ENCODE measurements around the gene ATG10. TPM values are rescaled to one million over a fixed set of nuclear protein-coding genes. Genes with fewer than 3 reads are reported as not detected.
"Not testable (repeated sequence)": the region's sequence is repeated elsewhere in the genome, so short reads cannot be mapped to it uniquely, and the experiment has no call there.

Gene ATG10
- total RNA-seq, 1 experiment from 2014 or later: 12.2 TPM

GRCh38 chr5:81995407-81995806, 23.6 kb downstream of the ATG10 start:
- H3K27me3 Mint-ChIP-seq (ENCODE audit: low read depth): no peaks in the 10 kb centered on the region
- H3K36me3 Mint-ChIP-seq: peaks cover 52% of the 10 kb centered on the region
- no peak for TF ChIP-seq SP1 (CRISPR knock-in tag; conservative IDR thresholded peaks at IDR 0.05)
- no peak for TF ChIP-seq SOX15 (CRISPR knock-in tag; IDR thresholded peaks at IDR 0.05)
- no peak for TF ChIP-seq NFYB (CRISPR knock-in tag; conservative IDR thresholded peaks at IDR 0.05; ENCODE audit: low read depth)
- no peak for TF ChIP-seq JAZF1 (CRISPR knock-in tag; IDR thresholded peaks at IDR 0.05)
- no peak overlapping the region for H3K27ac Mint-ChIP-seq
- ChIA-PET CTCF (no interaction called here), POLR2A (no interaction called here)
- H3K4me1 Mint-ChIP-seq: no peaks in the 10 kb centered on the region
- H3K9me3 Mint-ChIP-seq: peaks cover 35% of the 10 kb centered on the region
- no peak for DNase-seq (ENCODE audit: low spot score)
- ATAC-seq: no peak
- H3K4me3 Mint-ChIP-seq: no peak overlapping the region

- CTCF ChIA-PET: no interaction called here
- Mint-ChIP-seq H3K36me3 (peaks cover 9% of the 10 kb centered on the region), H3K4me3 (no peak overlapping the region), H3K4me1 (no peaks in the 10 kb centered on the region), H3K27me3 (ENCODE audit: low read depth) (no peaks in the 10 kb centered on the region), H3K9me3 (peaks cover 8% of the 10 kb centered on the region), H3K27ac (no peak overlapping the region)
- DNase-seq (ENCODE audit: low spot score) (no peak), ATAC-seq (no peak)
- TF ChIP-seq MYBL2 (CRISPR knock-in tag; IDR thresholded peaks at IDR 0.05) (no peak), USF1 (CRISPR knock-in tag; IDR thresholded peaks at IDR 0.05) (no peak), ZNF219 (CRISPR knock-in tag; IDR thresholded peaks at IDR 0.05; ENCODE audit: borderline replicate concordance) (no peak), MAX (CRISPR knock-in tag; IDR thresholded peaks at IDR 0.05) (no peak), RORB (CRISPR knock-in tag; IDR thresholded peaks at IDR 0.05) (no peak), TCF7 (CRISPR knock-in tag; IDR thresholded peaks at IDR 0.05; ENCODE audit: low read depth) (no peak), MLX (CRISPR knock-in tag; IDR thresholded peaks at IDR 0.05) (no peak), HMGA2 (CRISPR knock-in tag; IDR thresholded peaks at IDR 0.05) (no peak), ETV6 (CRISPR knock-in tag; IDR thresholded peaks at IDR 0.05) (no peak), NR1H2 (CRISPR knock-in tag; IDR thresholded peaks at IDR 0.05) (no peak), ARID4B (CRISPR knock-in tag; IDR thresholded peaks at IDR 0.05; ENCODE audit: borderline replicate concordance) (no peak), ELF4 (CRISPR knock-in tag; IDR thresholded peaks at IDR 0.05; ENCODE audit: low read depth) (no peak), FOXJ3 (CRISPR knock-in tag; IDR thresholded peaks at IDR 0.05; ENCODE audit: borderline replicate concordance) (no peak), KAT7 (CRISPR knock-in tag; IDR thresholded peaks at IDR 0.05; ENCODE audit: borderline replicate concordance) (no peak)
- TF ChIP-seq, protein P1, sequence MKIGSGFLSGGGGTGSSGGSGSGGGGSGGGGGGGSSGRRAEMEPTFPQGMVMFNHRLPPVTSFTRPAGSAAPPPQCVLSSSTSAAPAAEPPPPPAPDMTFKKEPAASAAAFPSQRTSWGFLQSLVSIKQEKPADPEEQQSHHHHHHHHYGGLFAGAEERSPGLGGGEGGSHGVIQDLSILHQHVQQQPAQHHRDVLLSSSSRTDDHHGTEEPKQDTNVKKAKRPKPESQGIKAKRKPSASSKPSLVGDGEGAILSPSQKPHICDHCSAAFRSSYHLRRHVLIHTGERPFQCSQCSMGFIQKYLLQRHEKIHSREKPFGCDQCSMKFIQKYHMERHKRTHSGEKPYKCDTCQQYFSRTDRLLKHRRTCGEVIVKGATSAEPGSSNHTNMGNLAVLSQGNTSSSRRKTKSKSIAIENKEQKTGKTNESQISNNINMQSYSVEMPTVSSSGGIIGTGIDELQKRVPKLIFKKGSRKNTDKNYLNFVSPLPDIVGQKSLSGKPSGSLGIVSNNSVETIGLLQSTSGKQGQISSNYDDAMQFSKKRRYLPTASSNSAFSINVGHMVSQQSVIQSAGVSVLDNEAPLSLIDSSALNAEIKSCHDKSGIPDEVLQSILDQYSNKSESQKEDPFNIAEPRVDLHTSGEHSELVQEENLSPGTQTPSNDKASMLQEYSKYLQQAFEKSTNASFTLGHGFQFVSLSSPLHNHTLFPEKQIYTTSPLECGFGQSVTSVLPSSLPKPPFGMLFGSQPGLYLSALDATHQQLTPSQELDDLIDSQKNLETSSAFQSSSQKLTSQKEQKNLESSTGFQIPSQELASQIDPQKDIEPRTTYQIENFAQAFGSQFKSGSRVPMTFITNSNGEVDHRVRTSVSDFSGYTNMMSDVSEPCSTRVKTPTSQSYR (CRISPR knock-in tag; IDR thresholded peaks at IDR 0.05): no peak
- TF ChIP-seq, protein P2, sequence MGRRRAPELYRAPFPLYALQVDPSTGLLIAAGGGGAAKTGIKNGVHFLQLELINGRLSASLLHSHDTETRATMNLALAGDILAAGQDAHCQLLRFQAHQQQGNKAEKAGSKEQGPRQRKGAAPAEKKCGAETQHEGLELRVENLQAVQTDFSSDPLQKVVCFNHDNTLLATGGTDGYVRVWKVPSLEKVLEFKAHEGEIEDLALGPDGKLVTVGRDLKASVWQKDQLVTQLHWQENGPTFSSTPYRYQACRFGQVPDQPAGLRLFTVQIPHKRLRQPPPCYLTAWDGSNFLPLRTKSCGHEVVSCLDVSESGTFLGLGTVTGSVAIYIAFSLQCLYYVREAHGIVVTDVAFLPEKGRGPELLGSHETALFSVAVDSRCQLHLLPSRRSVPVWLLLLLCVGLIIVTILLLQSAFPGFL (CRISPR knock-in tag; IDR thresholded peaks at IDR 0.05; ENCODE audit: borderline replicate concordance): no peak
- POLR2A ChIA-PET: no interaction called here
Measured at GRCh38 chr5:82004511-82004910, 32.7 kb downstream of the ATG10 start.

DNA sequence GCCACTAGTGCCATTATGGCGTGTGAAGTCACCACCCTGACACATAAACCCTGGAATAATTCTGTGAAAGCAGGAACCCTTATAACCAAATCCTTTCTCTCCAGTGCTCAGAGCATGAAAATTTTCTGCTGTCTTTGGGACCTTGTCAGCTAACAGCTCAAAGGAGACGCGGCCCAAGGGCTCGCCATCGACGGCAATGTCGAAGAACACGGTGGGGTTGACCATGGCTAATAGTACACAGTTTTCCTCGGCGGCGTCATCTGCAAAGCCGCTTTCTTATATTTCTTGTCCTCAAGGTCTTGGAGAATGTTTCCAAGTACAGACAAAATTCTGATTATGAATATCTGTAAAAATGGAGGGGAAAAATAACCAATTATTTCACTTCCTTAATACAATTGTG, 38.0 kb downstream of the ATG10 start:
- H3K4me1 Mint-ChIP-seq; H3K27ac Mint-ChIP-seq; ATAC-seq; DNase-seq (ENCODE audit: low spot score); POLR2A ChIA-PET; CTCF ChIA-PET; H3K36me3 Mint-ChIP-seq; H3K9me3 Mint-ChIP-seq; H3K27me3 Mint-ChIP-seq (ENCODE audit: low read depth); H3K4me3 Mint-ChIP-seq: not testable (repeated sequence)

All from WTC11 (cell line).